Measurements from ENCODE around the gene PTCSC3.

PTCSC3 gene

GRCh38 chr14:36085861-36086260 is 90.7 kb downstream of the PTCSC3 start:
- DNase-seq (ENCODE audit: low read depth in 2 of 2): no peak

Data from fibroblast of skin of left biceps (primary cell).